GM10266 (cell line): ENCODE data around the gene BCLAF1.

ENCODE experiments used
- DNase-seq: peaks from one replicate; pipeline ENCODE4 v3.0.0; 2012; ENCODE audit errors: extremely low spot score
- TF ChIP-seq, protein P1 (sequence below): IDR thresholded peaks from 2 replicates; pipeline ENCODE4 v1.5.1; 2012; ENCODE audit warnings: mild to moderate bottlenecking, low read depth; ENCODE audit not compliant: control insufficient read depth, insufficient read depth; ENCODE audit errors: missing control alignments

BCLAF1 gene

DNA sequence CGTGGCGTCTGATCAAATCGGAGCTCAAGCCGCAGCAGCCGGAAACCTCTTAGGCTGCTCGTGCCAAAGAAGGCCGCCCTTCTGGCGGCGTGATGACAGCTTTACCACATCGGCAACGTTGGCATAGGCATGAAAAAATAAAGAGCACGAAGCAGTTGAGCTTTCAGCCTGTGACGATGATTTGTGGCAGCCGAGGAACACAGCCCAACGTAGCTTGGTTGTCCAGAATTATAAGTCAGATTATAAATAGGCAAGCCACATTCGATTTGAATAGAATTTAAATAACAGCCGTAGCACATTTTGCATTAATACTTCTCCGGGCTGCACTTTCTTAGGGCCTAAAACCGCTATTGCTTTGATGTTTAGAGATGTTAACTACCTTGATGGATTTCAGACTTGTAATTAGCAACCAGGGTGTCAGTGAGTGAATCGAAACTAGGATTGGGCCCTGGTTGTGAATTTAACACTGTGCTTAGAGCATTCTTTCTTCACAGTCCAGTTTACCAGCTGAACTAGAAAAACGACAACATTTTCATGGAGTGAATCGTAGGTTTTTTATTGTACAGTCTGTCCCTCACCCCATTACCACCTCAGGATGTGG is 864 bp upstream of the BCLAF1 start:
- TF ChIP-seq, protein P1, sequence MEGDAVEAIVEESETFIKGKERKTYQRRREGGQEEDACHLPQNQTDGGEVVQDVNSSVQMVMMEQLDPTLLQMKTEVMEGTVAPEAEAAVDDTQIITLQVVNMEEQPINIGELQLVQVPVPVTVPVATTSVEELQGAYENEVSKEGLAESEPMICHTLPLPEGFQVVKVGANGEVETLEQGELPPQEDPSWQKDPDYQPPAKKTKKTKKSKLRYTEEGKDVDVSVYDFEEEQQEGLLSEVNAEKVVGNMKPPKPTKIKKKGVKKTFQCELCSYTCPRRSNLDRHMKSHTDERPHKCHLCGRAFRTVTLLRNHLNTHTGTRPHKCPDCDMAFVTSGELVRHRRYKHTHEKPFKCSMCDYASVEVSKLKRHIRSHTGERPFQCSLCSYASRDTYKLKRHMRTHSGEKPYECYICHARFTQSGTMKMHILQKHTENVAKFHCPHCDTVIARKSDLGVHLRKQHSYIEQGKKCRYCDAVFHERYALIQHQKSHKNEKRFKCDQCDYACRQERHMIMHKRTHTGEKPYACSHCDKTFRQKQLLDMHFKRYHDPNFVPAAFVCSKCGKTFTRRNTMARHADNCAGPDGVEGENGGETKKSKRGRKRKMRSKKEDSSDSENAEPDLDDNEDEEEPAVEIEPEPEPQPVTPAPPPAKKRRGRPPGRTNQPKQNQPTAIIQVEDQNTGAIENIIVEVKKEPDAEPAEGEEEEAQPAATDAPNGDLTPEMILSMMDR = no peak
- peak; percentile 27 for DNase-seq

DNA sequence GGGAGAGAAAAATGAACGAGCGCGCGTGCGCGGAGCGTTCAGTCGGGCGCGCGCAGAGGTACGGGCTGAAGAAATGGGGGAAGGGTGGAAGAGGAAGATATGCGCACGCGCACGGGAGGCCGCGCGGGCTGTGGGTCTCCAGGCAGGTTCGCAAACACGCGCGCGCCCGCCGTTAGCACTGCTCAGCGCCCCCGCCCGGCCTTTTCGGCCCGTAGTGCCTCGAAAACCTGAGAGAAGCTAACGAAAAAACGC is 393 bp downstream of the BCLAF1 start:
- TF ChIP-seq, protein P1 = no peak
- peak; percentile 77 for DNase-seq

- TF ChIP-seq, protein P1 = no peak
- DNase-seq = peak; percentile 23
These were observed 900 bp downstream of the BCLAF1 start for GRCh38 chr6:136288566-136289326.

DNA sequence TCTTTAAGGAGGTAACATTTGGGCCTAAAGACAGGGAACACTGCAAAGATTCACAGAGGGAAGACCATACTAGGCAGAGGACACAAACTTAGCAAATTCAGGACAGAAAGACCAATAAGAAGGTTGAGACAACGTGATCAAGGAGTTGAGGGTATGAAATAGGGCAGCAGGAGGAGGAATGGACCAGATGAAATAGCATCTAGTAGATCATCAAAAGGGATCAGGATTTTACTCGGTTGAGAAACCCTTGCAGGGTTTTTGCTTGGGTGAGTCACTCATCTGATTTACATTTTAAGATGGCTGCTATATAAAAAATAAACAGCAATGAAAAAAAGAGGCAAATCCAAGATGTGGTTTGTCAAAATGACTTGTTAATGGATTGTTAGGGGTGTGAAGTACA is 4.7 kb downstream of the BCLAF1 start:
- TF ChIP-seq, protein P1 = no peak
- no peak for DNase-seq

DNA sequence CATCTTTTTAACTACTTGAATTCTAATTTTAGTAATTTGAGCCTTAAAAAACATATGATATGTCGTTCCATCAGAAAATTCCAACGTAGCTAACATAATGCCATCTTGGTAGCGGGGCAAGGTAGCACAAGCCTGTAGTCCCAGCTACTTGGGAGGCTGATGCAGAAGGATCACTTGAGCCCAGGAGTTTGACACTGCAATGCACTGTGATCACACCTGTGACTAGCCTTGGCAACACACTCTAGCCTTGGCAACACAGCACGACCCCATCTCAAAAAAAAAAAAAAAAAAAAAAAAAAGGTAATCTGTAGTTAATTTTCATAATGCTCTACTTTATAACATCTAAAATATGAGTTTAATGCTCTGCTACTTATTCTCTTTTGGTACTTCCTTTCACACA is 6.7 kb downstream of the BCLAF1 start:
- DNase-seq = no peak
- TF ChIP-seq, protein P1 = no peak

DNA sequence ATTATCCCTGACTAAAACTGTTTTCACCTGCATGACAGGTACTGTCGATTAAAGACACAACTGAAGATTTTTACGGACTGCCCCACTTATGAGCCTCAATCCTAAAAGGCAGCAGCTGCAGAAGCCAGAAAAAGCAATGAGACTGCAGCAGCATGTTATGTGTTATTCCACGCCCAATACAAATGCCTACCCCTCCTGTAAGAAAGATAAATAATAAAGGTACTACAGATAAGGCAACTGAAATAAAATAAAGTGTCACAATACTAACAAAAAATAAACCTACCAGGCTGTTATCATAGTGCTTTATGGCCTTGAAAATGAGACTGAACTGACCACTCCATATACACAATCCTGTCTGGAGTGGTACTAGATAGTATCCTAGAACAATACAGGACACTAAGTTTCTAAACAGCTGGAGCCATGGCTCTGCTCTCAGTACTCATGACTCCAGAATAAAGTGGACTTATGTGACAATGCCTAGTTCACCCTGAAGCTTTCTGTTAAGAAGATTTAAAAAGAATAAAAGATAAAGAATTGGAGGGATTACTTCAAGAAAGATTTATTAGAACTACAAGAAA is 9.5 kb downstream of the BCLAF1 start:
- no peak for DNase-seq
- TF ChIP-seq, protein P1 = no peak

- no peak for DNase-seq
- TF ChIP-seq, protein P1 = no peak
These were observed 15.6 kb downstream of the BCLAF1 start for GRCh38 chr6:136274062-136274461.
